ENCODE measurements around the gene DSG1.
"Not testable (repeated sequence)": the region's sequence is repeated elsewhere in the genome, so short reads cannot be mapped to it uniquely, and the experiment has no call there.

The DSG1 gene
- 0 to 0.09 (median 0) reads per million in 4 experiments for total RNA-seq

DNA sequence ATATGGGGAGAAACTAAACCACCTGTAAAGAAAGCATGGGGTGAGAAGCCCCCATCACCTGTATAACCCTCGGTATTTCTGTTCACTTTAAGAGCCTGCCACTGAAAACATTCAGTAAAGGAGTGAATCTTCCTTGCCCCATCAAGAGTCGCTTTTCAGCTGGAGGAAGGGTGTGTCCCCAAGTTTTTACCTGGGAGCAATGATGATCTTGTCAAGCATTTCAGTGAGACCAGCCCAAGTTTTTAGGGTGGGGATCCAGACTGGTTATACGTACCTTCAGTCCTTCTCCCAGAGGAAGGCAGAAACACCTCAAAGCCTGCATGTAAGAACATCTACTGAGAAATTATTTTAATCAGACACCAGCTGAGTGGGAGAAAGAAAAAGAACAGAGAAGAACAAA lies at the start of gene DSG1:
Gene DSG1, plus strand, starts transcription at position 301 of the 400 bp plus-strand sequence. CDS start 141 bp downstream, outside the sequence.
- no peak for DNase-seq

GRCh38 chr18:31268985-31269406 lies 49.0 kb upstream of the DSG1 start:
- no peak for DNase-seq

GRCh38 chr18:31269566-31269965 lies 48.4 kb upstream of the DSG1 start:
- DNase-seq: no peak

DNA sequence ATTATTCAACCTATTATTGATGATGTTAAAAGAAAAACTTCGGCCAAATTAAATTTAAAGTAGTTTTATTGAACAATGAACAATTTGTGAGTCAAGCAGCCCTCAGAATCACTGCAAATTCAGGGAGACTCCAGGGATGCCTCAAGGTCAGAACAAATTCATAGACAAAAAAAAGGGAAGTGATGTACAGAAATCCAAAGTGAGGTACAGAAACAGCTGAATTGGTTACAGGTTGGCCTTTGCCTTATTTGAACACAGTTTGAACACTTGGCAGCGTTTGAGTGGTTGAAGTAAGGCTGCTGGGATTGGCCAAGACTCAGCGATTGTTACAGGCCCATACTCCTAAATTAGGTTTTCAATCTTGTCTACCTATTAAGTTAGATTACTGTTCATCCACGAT lies 47.4 kb upstream of the DSG1 start:
- no peak for DNase-seq

DNA sequence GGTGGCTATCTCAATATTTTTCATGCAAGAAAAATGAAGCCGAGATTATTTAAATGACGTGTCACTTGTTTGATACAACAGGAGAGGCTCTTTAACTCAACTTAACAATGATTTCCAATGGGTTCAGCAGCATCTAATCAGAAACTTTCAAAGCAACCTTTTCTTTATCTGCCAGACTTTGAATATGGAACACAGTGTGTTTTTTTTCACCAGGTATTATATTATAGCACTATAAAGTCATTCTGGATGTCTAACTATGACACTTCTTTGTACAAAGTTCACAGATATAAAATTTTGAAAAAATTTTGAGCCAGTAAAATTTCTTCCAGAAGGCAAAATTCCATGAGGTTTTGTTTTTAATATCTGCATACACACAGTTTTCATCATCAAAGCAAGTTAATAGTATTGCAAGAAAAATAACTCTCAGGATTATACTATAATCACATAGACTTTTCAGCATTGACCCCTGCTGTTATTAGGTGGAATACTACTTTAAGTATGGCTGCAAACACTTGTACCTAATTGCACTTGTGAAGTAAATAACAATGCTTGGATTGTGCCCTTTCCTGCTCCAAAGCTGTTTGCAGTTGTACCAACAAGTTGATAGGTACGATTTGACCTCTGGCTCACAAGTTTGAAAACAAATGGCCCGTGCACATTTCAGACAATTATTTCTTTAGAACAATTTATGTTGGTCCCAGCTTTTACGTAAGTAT lies 44.0 kb upstream of the DSG1 start:
- no peak for DNase-seq

- no peak for DNase-seq
Measured at GRCh38 chr18:31274931-31275330, 43.0 kb upstream of the DSG1 start.

- no peak for DNase-seq
Measured at GRCh38 chr18:31275722-31276463, 42.1 kb upstream of the DSG1 start.

GRCh38 chr18:31278609-31279071 lies 39.3 kb upstream of the DSG1 start:
- no peak for DNase-seq

GRCh38 chr18:31280502-31280901 lies 37.5 kb upstream of the DSG1 start:
- DNase-seq: no peak

DNA sequence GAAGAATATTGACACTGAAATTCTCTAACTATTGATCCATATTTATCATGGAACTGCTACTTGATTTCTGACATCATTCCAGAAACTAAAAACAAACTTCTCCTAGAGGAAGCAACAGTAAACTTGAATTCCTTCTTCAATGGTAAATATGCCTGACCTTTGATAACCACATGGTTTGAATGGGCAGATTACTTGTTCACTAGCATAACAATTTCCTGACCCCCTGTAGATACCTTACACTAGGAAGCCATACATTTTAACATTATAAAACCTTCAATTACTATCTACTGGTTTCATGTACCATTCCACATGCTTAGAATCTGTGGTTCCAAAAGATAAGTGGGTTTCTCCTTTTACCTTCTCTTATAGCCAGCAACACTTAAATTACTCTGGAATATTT lies 36.5 kb upstream of the DSG1 start:
- DNase-seq: no peak

DNA sequence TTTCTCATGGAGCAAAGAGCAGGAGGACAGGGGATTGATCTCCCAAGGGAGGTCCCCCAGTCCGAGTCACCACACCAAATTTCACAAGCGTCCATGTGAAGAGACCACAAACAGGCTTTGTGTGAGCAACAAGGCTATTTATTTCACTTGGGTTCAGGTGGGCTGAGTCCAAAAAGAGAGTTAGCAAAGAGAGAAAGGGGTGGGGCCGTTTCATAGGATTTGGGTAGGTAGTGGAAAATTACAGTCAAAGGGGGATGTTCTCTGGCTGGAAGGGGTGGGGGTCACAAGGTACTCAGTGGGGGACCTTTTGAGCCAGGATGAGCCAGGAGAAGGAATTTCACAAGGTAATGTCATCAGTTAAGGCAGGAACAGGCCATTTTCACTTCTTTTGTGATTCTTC lies 28.5 kb upstream of the DSG1 start:
- DNase-seq: not testable (repeated sequence)

DNA sequence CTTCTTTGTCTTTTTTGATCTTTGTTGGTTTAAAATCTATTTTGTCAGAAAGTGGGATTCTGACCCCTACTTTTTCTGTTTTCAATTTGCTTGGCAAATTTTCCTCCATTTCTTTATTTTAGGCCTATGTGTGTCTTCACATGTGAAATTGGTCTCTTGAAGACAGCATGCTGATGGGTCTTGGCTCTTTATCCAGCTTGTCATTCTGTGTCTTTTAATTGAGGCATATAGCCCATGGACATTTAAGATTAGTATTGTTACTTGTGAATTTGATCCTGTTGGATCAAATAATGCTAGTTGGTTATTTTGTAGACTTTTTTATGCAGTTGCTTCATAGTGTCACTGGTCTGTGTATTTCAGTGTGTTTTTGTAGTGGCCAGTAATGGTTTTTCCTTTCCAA lies 26.3 kb upstream of the DSG1 start:
- DNase-seq: no peak

- no peak for DNase-seq
Measured at GRCh38 chr18:31294199-31294747, 23.7 kb upstream of the DSG1 start.

GRCh38 chr18:31297248-31297647 lies 20.7 kb upstream of the DSG1 start:
- DNase-seq: no peak

GRCh38 chr18:31301201-31301655 lies 16.7 kb upstream of the DSG1 start:
- no peak for DNase-seq

DNA sequence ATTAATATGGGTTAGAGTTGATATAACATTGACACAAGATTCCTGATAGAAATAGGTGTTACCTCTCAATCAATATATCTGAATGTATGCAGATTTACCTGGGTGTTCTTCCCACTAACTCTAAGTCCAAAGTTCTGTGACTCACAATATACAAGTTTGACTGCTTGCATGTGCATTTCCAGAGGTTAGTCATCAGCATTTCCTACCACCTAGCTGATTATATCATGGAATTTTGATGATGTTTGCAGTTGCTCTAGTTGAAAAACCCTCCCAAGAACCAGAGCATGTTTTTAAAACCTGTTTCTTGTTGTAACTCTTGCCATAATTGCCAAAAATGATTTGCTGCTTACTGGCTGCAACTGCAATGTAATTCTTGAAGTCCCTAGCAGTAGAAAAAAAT lies 15.0 kb upstream of the DSG1 start:
- no peak for DNase-seq

GRCh38 chr18:31303771-31304170 lies 14.2 kb upstream of the DSG1 start:
- DNase-seq: no peak

DNA sequence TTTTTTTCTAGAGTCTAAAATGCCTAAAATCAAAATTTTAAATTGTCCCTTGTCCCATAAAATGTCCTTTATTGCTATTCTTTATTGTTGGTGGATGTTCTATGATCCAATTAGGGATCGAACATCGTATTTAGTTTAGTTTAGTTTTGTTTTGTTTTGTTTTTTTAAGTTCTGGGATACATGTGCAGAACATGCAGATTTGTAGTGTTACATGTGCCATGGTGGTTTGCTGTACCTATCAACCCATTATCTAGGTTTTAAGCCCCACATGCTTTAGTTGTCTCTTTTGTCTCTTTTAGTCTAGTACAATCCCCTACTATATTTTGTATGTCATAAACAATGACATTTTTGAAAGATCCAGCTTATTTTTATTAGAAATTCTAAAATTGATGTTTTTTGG lies 8.8 kb upstream of the DSG1 start:
- DNase-seq: no peak

GRCh38 chr18:31316974-31317373 lies 986 bp upstream of the DSG1 start:
- no peak for DNase-seq

- no peak for DNase-seq
Measured at GRCh38 chr18:31321719-31322118, 3.8 kb downstream of the DSG1 start.

- no peak for DNase-seq
Measured at GRCh38 chr18:31325051-31325450, 7.1 kb downstream of the DSG1 start.

GRCh38 chr18:31329787-31330438 lies 12.0 kb downstream of the DSG1 start:
- no peak for DNase-seq

GRCh38 chr18:31343454-31343853 lies 25.5 kb downstream of the DSG1 start:
- no peak for DNase-seq
